SK-N-MC (cell line): ENCODE data around the gene ELOVL1.

Experiments
- DNase-seq: peaks from one replicate; pipeline ENCODE4 v3.0.0-alpha.2; 2011; ENCODE audit warnings: low read depth, low spot score
- H3K27ac ChIP-seq: fragments of 200-600 bp; sonication (generic); 2 replicates; pipeline ENCODE4 v1.5.1; 2016; ENCODE audit warnings: mixed run types
- H3K36me3 ChIP-seq: fragments of 200-600 bp; sonication (generic); 2 replicates; pipeline ENCODE4 v1.6.1; 2017; ENCODE audit warnings: antibody characterized with exemption, low read length, mixed read lengths; ENCODE audit not compliant: insufficient read depth
- H3K4me3 ChIP-seq: fragments of 200-600 bp; sonication (generic); 2 replicates; pipeline ENCODE4 v1.5.1; 2016
- H3K9ac ChIP-seq: fragments of 200-600 bp; sonication (generic); 2 replicates; pipeline ENCODE4 v1.8.0; 2017; ENCODE audit warnings: mixed run types, mixed read lengths; ENCODE audit not compliant: insufficient read length
- H3K9me3 ChIP-seq: fragments of 200-600 bp; sonication (generic); 2 replicates; pipeline ENCODE4 v1.6.1; 2017; ENCODE audit warnings: low read depth, mild to moderate bottlenecking, antibody characterized with exemption, low read length, moderate library complexity, mixed read lengths
- EZH2 ChIP-seq: fragments of 200-600 bp; sonication (generic); IDR thresholded peaks from one replicate; pipeline ENCODE4 v1.6.1; 2017; ENCODE audit warnings: antibody characterized with exemption
- FOXP2 ChIP-seq: optimal IDR thresholded peaks from 2 replicates; pipeline ENCODE3; 2011; ENCODE audit warnings: mild to moderate bottlenecking, moderate library complexity; ENCODE audit not compliant: insufficient read depth; ENCODE audit errors: extremely low read length, control extremely low read depth
- POLR2AphosphoS5 ChIP-seq: IDR thresholded peaks from 2 replicates; pipeline ENCODE4 v1.6.1; 2012; ENCODE audit warnings: mild to moderate bottlenecking, low read depth, low read length, borderline replicate concordance

Gene ELOVL1

GRCh38 chr1:43337588-43337987 lies 30.2 kb downstream of the ELOVL1 start, which contains the start of gene MPL:
Gene MPL, plus strand, starts transcription at chr1:43337818. Its CDS starts 31 bp downstream, at chr1:43337849.
- TF ChIP-seq EZH2 (no peak), POLR2AphosphoS5 (no peak), FOXP2 (no peak)
- no peak within 1 kb of the TSS for H3K27ac ChIP-seq
- H3K4me3 ChIP-seq: no peak within 1 kb of the TSS
- no peak for DNase-seq
- H3K36me3 ChIP-seq: no peaks in the 10 kb centered on the region
- H3K9me3 ChIP-seq: no peaks in the 10 kb centered on the region
- no peak within 1 kb of the TSS for H3K9ac ChIP-seq

- no peaks in the 10 kb centered on the region for H3K9me3 ChIP-seq
- H3K9ac ChIP-seq: no peak overlapping the region
- DNase-seq: no peak
- no peak overlapping the region for H3K27ac ChIP-seq
- no peaks in the 10 kb centered on the region for H3K36me3 ChIP-seq
- no peak for TF ChIP-seq FOXP2
- no peak for TF ChIP-seq POLR2AphosphoS5
- TF ChIP-seq EZH2: no peak
- no peak overlapping the region for H3K4me3 ChIP-seq
Observed at GRCh38 chr1:43334453-43335205, 33.2 kb downstream of the ELOVL1 start.

GRCh38 chr1:43331688-43332087 lies 36.1 kb downstream of the ELOVL1 start:
- Histone ChIP-seq H3K36me3 (no peaks in the 10 kb centered on the region), H3K9me3 (no peaks in the 10 kb centered on the region), H3K27ac (no peak overlapping the region), H3K9ac (no peak overlapping the region), H3K4me3 (no peak overlapping the region)
- no peak for DNase-seq
- TF ChIP-seq POLR2AphosphoS5: no peak
- TF ChIP-seq FOXP2: no peak
- no peak for TF ChIP-seq EZH2

- TF ChIP-seq EZH2: no peak
- TF ChIP-seq POLR2AphosphoS5: no peak
- TF ChIP-seq FOXP2: no peak
- H3K27ac ChIP-seq: no peak overlapping the region
- no peaks in the 10 kb centered on the region for H3K36me3 ChIP-seq
- no peaks in the 10 kb centered on the region for H3K9me3 ChIP-seq
- no peak overlapping the region for H3K9ac ChIP-seq
- DNase-seq: no peak
- H3K4me3 ChIP-seq: no peak overlapping the region
Observed at GRCh38 chr1:43329995-43330751, 37.6 kb downstream of the ELOVL1 start.

GRCh38 chr1:43327549-43328292 lies 40.1 kb downstream of the ELOVL1 start:
- H3K36me3 ChIP-seq: no peaks in the 10 kb centered on the region
- no peak overlapping the region for H3K4me3 ChIP-seq
- no peak for DNase-seq
- H3K27ac ChIP-seq: no peak overlapping the region
- H3K9me3 ChIP-seq: no peaks in the 10 kb centered on the region
- no peak overlapping the region for H3K9ac ChIP-seq
- TF ChIP-seq FOXP2 (no peak), POLR2AphosphoS5 (no peak), EZH2 (no peak)

- no peak for TF ChIP-seq POLR2AphosphoS5
- TF ChIP-seq FOXP2: no peak
- no peak for TF ChIP-seq EZH2
- H3K27ac ChIP-seq: no peak overlapping the region
- no peak for DNase-seq
Observed at GRCh38 chr1:43325381-43325780, 42.4 kb downstream of the ELOVL1 start.

GRCh38 chr1:43324810-43325209 lies 43.0 kb downstream of the ELOVL1 start:
- no peak for DNase-seq

More at GRCh38 chr1:43325381-43325780, 42.4 kb downstream of the ELOVL1 start:
- Histone ChIP-seq H3K4me3 (no peak overlapping the region), H3K9ac (no peak overlapping the region), H3K9me3 (no peaks in the 10 kb centered on the region), H3K36me3 (no peaks in the 10 kb centered on the region)

GRCh38 chr1:43322506-43322905 lies 45.3 kb downstream of the ELOVL1 start:
- no peak for DNase-seq
- H3K27ac ChIP-seq: no peak overlapping the region
- TF ChIP-seq POLR2AphosphoS5 (no peak), EZH2 (no peak), FOXP2 (no peak)
- no peak overlapping the region for H3K9ac ChIP-seq
- H3K36me3 ChIP-seq: no peaks in the 10 kb centered on the region
- H3K9me3 ChIP-seq: no peaks in the 10 kb centered on the region
- no peak overlapping the region for H3K4me3 ChIP-seq

More at GRCh38 chr1:43324810-43325209, 43.0 kb downstream of the ELOVL1 start:
- Histone ChIP-seq H3K4me3 (no peak overlapping the region), H3K27ac (no peak overlapping the region), H3K9me3 (no peaks in the 10 kb centered on the region), H3K9ac (no peak overlapping the region), H3K36me3 (no peaks in the 10 kb centered on the region)
- no peak for TF ChIP-seq FOXP2
- TF ChIP-seq POLR2AphosphoS5: no peak
- TF ChIP-seq EZH2: no peak

GRCh38 chr1:43321331-43321891 lies 46.4 kb downstream of the ELOVL1 start:
- H3K36me3 ChIP-seq: no peaks in the 10 kb centered on the region
- H3K4me3 ChIP-seq: no peak overlapping the region
- no peaks in the 10 kb centered on the region for H3K9me3 ChIP-seq
- no peak overlapping the region for H3K9ac ChIP-seq
- no peak for TF ChIP-seq FOXP2
- no peak for TF ChIP-seq EZH2
- TF ChIP-seq POLR2AphosphoS5: no peak
- H3K27ac ChIP-seq: no peak overlapping the region
- DNase-seq: no peak
